CD4-positive, alpha-beta T cell (primary cell): Measurements from ENCODE around the gene NOS1AP. TPM values are rescaled to one million over a fixed set of nuclear protein-coding genes. Genes with fewer than 3 reads are reported as not detected.

Experiments
- ATAC-seq: fragments of 200-7000 bp; cut with Tn5 transposase; one replicate; pipeline ENCODE4 v1.10.0; 2022; ENCODE audit warnings: mild to moderate bottlenecking; ENCODE audit not compliant: poor library complexity
- CTCF ChIA-PET: fragments of 350-600 bp; sonication (Branson Sonifier 250); formaldehyde crosslinking; loops from one replicate; lab custom pipeline; 2021; ENCODE audit warnings: antibody characterized with exemption, inconsistent platforms; lab: Charles Lee
- POLR2A ChIA-PET: fragments of 350-600 bp; sonication (Branson Sonifier 250); formaldehyde crosslinking; loops from one replicate; lab custom pipeline; 2021; ENCODE audit warnings: antibody characterized with exemption, inconsistent platforms; lab: Charles Lee
- DNase-seq, 14 experiments: peaks; one replicate each; pipeline ENCODE4 v3.0.0-alpha.2; 2013 to 2020; ENCODE audit warnings: mixed read lengths in 2 of 14
- H3K27ac ChIP-seq, 2 donors: one replicate each; pipeline versions ENCODE4 v1.5.1 to v1.7.0; 2013; ENCODE audit warnings: low read length in 2 of 2, low read depth in 1 of 2, mild to moderate bottlenecking in 1 of 2
- H3K27me3 ChIP-seq, 2 experiments: 1 replicate in 1 of 2; 2 replicates in 1 of 2; pipeline versions ENCODE4 v1.6.1 to v1.7.0; 2013; ENCODE audit warnings: low read length in 2 of 2, control low read depth in 1 of 2, mild to moderate bottlenecking in 1 of 2, moderate library complexity in 1 of 2; ENCODE audit not compliant: insufficient read depth in 2 of 2, control insufficient read depth in 1 of 2
- H3K36me3 ChIP-seq: one replicate; pipeline ENCODE4 v1.6.1; 2013; ENCODE audit warnings: low read length, control low read depth; ENCODE audit not compliant: insufficient read depth
- H3K4me1 ChIP-seq: one replicate; pipeline ENCODE4 v1.6.1; 2013; ENCODE audit warnings: low read length, control low read depth; ENCODE audit not compliant: insufficient read depth
- H3K4me3 ChIP-seq: one replicate; pipeline ENCODE4 v1.5.1; 2013; ENCODE audit warnings: mild to moderate bottlenecking, low read length, moderate library complexity
- H3K9me3 ChIP-seq, 2 experiments: 1 replicate in 1 of 2; 2 replicates in 1 of 2; pipeline versions ENCODE4 v1.6.1 to v1.7.0; 2013; ENCODE audit warnings: low read length in 2 of 2, mild to moderate bottlenecking in 2 of 2, control low read depth in 1 of 2, moderate library complexity in 1 of 2; ENCODE audit not compliant: control insufficient read depth in 1 of 2, insufficient read depth in 1 of 2
- H3K27ac Mint-ChIP-seq: one replicate; pipeline ENCODE4 v1.8.0; 2020; ENCODE audit warnings: mixed read lengths
- H3K27me3 Mint-ChIP-seq: one replicate; pipeline ENCODE4 v1.8.0; 2021; ENCODE audit warnings: mixed read lengths
- H3K36me3 Mint-ChIP-seq: one replicate; pipeline ENCODE4 v1.8.0; 2021; ENCODE audit warnings: low read depth, mixed read lengths
- H3K4me1 Mint-ChIP-seq: one replicate; pipeline ENCODE4 v1.8.0; 2021; ENCODE audit warnings: low read depth, mixed read lengths
- H3K4me3 Mint-ChIP-seq: one replicate; pipeline ENCODE4 v1.8.0; 2020; ENCODE audit warnings: mild to moderate bottlenecking, mixed read lengths
- H3K9me3 Mint-ChIP-seq: one replicate; pipeline ENCODE4 v1.8.0; 2020; ENCODE audit warnings: mixed read lengths
- intact Hi-C, 2 experiments: fragments of 100-400 bp; cut with DNase I in 1 of 2; cut with micrococcal nuclease in 1 of 2; formaldehyde crosslinking; loops; one replicate each; pipeline versions ENCODE4 v1.15.1 to v1.9.0; 2023 to 2025; cut with DNase I, micrococcal nuclease
- polyA plus RNA-seq, 2 donors: library from polyadenylated mRNA; unstranded; fragments of 120-200 nt; gene quantifications; one replicate each; pipeline ENCODE4 v1.2.1, GENCODE V29; 2013
- total RNA-seq, 174 experiments: library from RNA in 2 of 174; stranded (reverse) in 2 of 174; gene quantifications; one replicate each; pipeline ENCODE4 v1.2.3 and lab custom pipeline; 2021 to 2026
- TF ChIP-seq, protein P1 (sequence below): fragments of 200-600 bp; IDR thresholded peaks from one replicate; pipeline ENCODE4 v1.8.0; 2022; ENCODE audit warnings: antibody characterized with exemption, mild to moderate bottlenecking

NOS1AP gene
- not detected for total RNA-seq
- polyA plus RNA-seq (2013, experiment 1 of 2), result not detected
- polyA plus RNA-seq (2013, experiment 2 of 2), result 0.03 TPM
- 0 to 0.61 (median 0.06) reads per million in 172 experiments for total RNA-seq (lab: John Stamatoyannopoulos, UW)

DNA sequence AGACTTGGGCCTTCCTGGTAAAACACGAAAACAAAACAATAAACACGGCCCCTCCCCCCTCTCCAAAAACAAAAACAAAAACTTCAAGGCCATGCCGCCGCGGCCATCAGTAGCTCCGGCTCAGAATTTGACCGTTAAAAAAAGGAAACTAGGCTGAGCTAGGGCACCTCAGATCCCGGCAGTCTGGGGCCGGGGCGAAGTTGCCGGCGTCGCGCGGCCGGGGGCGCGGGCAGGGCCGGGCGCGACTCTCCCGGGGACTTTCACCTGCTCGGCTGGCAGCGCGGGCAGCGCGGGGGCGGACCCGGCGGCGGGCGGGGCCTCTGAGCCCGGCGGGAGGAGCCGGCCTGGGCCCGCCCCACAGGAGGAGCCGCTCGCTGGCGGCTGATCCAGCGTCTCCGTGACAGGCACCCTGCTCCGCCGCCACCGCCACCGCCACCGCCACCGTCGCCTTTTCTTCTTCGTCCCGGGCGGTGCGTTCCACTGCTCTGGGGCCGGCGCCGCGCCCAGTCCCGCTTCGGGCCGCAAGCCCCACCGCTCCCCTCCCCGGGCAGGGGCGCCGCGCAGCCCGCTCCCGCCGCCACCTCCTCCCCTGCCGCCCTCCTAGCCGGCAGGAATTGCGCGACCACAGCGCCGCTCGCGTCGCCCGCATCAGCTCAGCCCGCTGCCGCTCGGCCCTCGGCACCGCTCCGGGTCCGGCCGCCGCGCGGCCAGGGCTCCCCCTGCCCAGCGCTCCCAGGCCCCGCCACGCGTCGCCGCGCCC, at the start of gene NOS1AP:
NOS1AP (plus strand) TSS at position 358 of the 760 bp plus-strand sequence. CDS start 487 bp downstream, outside the sequence.
- Mint-ChIP-seq H3K4me1 (peaks cover 7% of the 10 kb centered on the region), H3K27ac (no peak within 1 kb of the TSS), H3K4me3 (peak within 1 kb of the TSS; percentile 86), H3K36me3 (no peaks in the 10 kb centered on the region), H3K9me3 (no peaks in the 10 kb centered on the region), H3K27me3 (peaks cover 81% of the 10 kb centered on the region)
- Histone ChIP-seq H3K9me3 (no peaks in the 10 kb centered on the region), H3K27me3 (peaks cover 32 to 54% of the 10 kb centered on the region in 2 experiments), H3K4me3 (peak within 1 kb of the TSS; percentile 48), H3K36me3 (no peaks in the 10 kb centered on the region), H3K27ac (no peak within 1 kb of the TSS), H3K4me1 (peaks cover 14% of the 10 kb centered on the region)
- intact Hi-C loops, result loop anchor here in 1 of 2 experiments (5.0 kb wide), 1 partner anchor 428 kb away; the partner anchor contains the start of gene UHMK1
- peak; percentile 99 for ATAC-seq
- DNase-seq, result peak; percentile 52 to 88 (median 70)
- TF ChIP-seq, protein P1, sequence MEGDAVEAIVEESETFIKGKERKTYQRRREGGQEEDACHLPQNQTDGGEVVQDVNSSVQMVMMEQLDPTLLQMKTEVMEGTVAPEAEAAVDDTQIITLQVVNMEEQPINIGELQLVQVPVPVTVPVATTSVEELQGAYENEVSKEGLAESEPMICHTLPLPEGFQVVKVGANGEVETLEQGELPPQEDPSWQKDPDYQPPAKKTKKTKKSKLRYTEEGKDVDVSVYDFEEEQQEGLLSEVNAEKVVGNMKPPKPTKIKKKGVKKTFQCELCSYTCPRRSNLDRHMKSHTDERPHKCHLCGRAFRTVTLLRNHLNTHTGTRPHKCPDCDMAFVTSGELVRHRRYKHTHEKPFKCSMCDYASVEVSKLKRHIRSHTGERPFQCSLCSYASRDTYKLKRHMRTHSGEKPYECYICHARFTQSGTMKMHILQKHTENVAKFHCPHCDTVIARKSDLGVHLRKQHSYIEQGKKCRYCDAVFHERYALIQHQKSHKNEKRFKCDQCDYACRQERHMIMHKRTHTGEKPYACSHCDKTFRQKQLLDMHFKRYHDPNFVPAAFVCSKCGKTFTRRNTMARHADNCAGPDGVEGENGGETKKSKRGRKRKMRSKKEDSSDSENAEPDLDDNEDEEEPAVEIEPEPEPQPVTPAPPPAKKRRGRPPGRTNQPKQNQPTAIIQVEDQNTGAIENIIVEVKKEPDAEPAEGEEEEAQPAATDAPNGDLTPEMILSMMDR, result no peak
- CTCF ChIA-PET, result interaction anchor here (1.3 kb wide), 1 partner anchor 27 kb away, joined by 3 read pairs; no protein-coding TSS in a partner anchor
- POLR2A ChIA-PET, result interaction anchor here (0.6 kb wide), 1 partner anchor 13 kb away, joined by 3 read pairs; no protein-coding TSS in a partner anchor

DNA sequence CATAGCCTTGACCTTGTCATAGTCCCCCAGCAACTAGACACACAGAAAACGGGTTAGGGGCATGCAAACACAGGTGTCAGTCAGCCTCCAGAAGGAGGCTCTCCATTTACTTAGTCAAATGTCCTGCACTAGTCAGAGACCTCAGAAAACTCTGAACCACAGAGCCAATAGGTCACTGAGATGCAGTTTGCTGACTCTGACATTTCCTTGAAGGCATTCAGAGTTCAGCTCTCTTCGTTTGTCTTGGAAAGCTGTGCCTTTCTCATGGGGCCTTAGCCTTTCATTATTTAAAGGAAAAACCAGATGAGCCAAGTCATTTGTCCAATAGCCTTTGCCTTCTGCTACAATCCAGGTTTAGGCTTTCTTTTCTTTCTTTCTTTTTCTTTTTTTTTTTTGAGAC, 49.3 kb upstream of the NOS1AP start:
- Histone ChIP-seq H3K27ac (no peak overlapping the region), H3K36me3 (no peaks in the 10 kb centered on the region), H3K4me3 (no peak overlapping the region), H3K4me1 (peaks cover 13% of the 10 kb centered on the region), H3K27me3 (peaks cover 7 to 8% of the 10 kb centered on the region in 2 experiments), H3K9me3 (no peaks in the 10 kb centered on the region)
- no peak for DNase-seq
- H3K4me3 Mint-ChIP-seq, result no peak overlapping the region
- no peak for ATAC-seq
- H3K4me1 Mint-ChIP-seq, result peaks cover 7% of the 10 kb centered on the region
- peaks cover 10% of the 10 kb centered on the region for H3K27me3 Mint-ChIP-seq
- H3K36me3 Mint-ChIP-seq, result no peaks in the 10 kb centered on the region
- H3K9me3 Mint-ChIP-seq, result no peaks in the 10 kb centered on the region
- CTCF ChIA-PET, result interaction anchor here (1.8 kb wide), 1 partner anchor 17 kb away, joined by 4 read pairs; no protein-coding TSS in a partner anchor
- intact Hi-C loops, result loop anchor here in 1 of 2 experiments (5.0 kb wide), 1 partner anchor 228 kb away; no protein-coding TSS in a partner anchor
- no peak overlapping the region for H3K27ac Mint-ChIP-seq
- TF ChIP-seq, protein P1, result no peak
- POLR2A ChIA-PET, result no interaction called here

DNA sequence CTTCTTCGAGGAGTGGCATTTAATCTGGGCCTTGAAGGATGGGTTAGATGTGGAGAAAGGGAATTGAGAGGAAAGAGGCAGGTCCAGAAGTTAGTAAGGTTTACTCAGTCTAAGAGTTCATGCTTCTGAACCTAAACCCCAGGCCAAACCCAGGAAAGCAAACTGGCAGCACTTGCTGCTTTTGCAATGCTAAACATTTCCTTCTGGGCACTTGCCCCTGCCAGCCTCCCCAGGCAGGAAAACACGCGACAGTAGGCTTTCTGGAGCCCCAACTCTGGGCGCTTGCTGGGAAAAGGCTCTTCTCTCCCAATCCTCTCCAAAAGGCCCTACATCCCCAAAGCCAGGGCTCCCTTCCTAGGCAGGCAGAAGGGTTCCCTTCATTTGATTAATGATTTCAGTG, 48.4 kb upstream of the NOS1AP start:
- no peak for DNase-seq
- H3K4me3 Mint-ChIP-seq, result no peak overlapping the region
- ChIA-PET CTCF (no interaction called here), POLR2A (no interaction called here)
- ATAC-seq, result no peak
- H3K27me3 Mint-ChIP-seq, result peaks cover 16% of the 10 kb centered on the region
- TF ChIP-seq, protein P1, result no peak
- H3K27ac Mint-ChIP-seq, result no peak overlapping the region
- H3K9me3 Mint-ChIP-seq, result no peaks in the 10 kb centered on the region
- Histone ChIP-seq H3K9me3 (no peaks in the 10 kb centered on the region), H3K4me1 (peaks cover 13% of the 10 kb centered on the region), H3K36me3 (no peaks in the 10 kb centered on the region), H3K27me3 (peaks cover 7 to 14% of the 10 kb centered on the region in 2 experiments), H3K27ac (no peak overlapping the region), H3K4me3 (no peak overlapping the region)
- intact Hi-C loops, result loop anchor here in 1 of 2 experiments (5.0 kb wide), 1 partner anchor 229 kb away; no protein-coding TSS in a partner anchor
- H3K36me3 Mint-ChIP-seq, result no peaks in the 10 kb centered on the region
- peaks cover 7% of the 10 kb centered on the region for H3K4me1 Mint-ChIP-seq
